Osteoblast (primary cell): ENCODE results near the gene IGFBP5. TPM values are rescaled to one million over a fixed set of nuclear protein-coding genes. Genes with fewer than 3 reads are reported as not detected.

Source experiments
- DNase-seq: peaks from one replicate; pipeline ENCODE4 v3.0.0; 2011; ENCODE audit warnings: low spot score, mixed read lengths; ENCODE audit not compliant: insufficient read length; ENCODE audit errors: missing footprints
- H2AFZ ChIP-seq: 2 replicates; pipeline ENCODE4 v1.6.0; 2011; ENCODE audit warnings: mild to moderate bottlenecking, low read length
- H3K27ac ChIP-seq: 2 replicates; pipeline ENCODE4 v1.5.1; 2011; ENCODE audit warnings: mild to moderate bottlenecking, low read depth, low read length, moderate library complexity
- H3K27me3 ChIP-seq: 2 replicates; pipeline ENCODE4 v1.6.0; 2012; ENCODE audit warnings: mild to moderate bottlenecking, control low read depth, inconsistent platforms, low read length, moderate library complexity; ENCODE audit not compliant: insufficient read depth
- H3K36me3 ChIP-seq: 2 replicates; pipeline ENCODE4 v1.5.1; 2011; ENCODE audit warnings: mild to moderate bottlenecking, low read length, control low read depth, moderate library complexity; ENCODE audit not compliant: insufficient read depth
- H3K4me1 ChIP-seq: 2 replicates; pipeline ENCODE4 v1.5.1; 2011; ENCODE audit warnings: mild to moderate bottlenecking, low read length, control low read depth, moderate library complexity; ENCODE audit not compliant: insufficient read depth
- H3K4me2 ChIP-seq: 2 replicates; pipeline ENCODE4 v1.6.0; 2011; ENCODE audit warnings: mild to moderate bottlenecking, low read length; ENCODE audit not compliant: insufficient read depth
- H3K4me3 ChIP-seq: fragments of 200-600 bp; sonication (generic); 3 replicates; pipeline ENCODE4 v1.5.1; 2012; ENCODE audit warnings: mild to moderate bottlenecking, low read length, inconsistent platforms; ENCODE audit not compliant: insufficient read depth
- H3K79me2 ChIP-seq: 2 replicates; pipeline ENCODE4 v1.6.0; 2012; ENCODE audit warnings: mild to moderate bottlenecking, low read length, control low read depth, inconsistent platforms; ENCODE audit not compliant: insufficient read depth
- H3K9me3 ChIP-seq: 2 replicates; pipeline ENCODE4 v1.5.1; 2011; ENCODE audit warnings: low read depth, low read length, control low read depth
- H4K20me1 ChIP-seq: 2 replicates; pipeline ENCODE4 v1.6.0; 2012; ENCODE audit warnings: mild to moderate bottlenecking, low read length, control low read depth; ENCODE audit not compliant: insufficient read depth
- CTCF ChIP-seq: IDR thresholded peaks from 2 replicates; pipeline ENCODE4 v1.5.1; 2011; ENCODE audit warnings: mild to moderate bottlenecking, low read depth, low read length, moderate library complexity; ENCODE audit errors: extremely low read depth
- total RNA-seq: library from RNA; depleted of rRNA; stranded (reverse); fragments of >200 nt; gene quantifications from 2 replicates; pipeline ENCODE4 v1.2.3, GENCODE V29; 2012

IGFBP5 gene
- 12.3 and 29.5 TPM in 2 replicates for total RNA-seq

- H3K36me3 ChIP-seq, result no peaks in the 10 kb centered on the region
- H2AFZ ChIP-seq, result peak within 1 kb of the TSS; percentile 78
- H3K79me2 ChIP-seq, result no peaks in the 10 kb centered on the region
- H3K27ac ChIP-seq, result no peak within 1 kb of the TSS
- peaks cover 48% of the 10 kb centered on the region for H3K4me1 ChIP-seq
- peaks cover 4% of the 10 kb centered on the region for H4K20me1 ChIP-seq
- peaks cover 72% of the 10 kb centered on the region for H3K27me3 ChIP-seq
- peak within 1 kb of the TSS; percentile 92 for H3K4me2 ChIP-seq
- H3K9me3 ChIP-seq, result no peaks in the 10 kb centered on the region
- DNase-seq, result peak; percentile 79
- TF ChIP-seq CTCF, result no peak
- H3K4me3 ChIP-seq, result peak within 1 kb of the TSS; percentile 69
Measured at GRCh38 chr2:216695401-216695821, at the start of gene IGFBP5. Gene IGFBP5, minus strand, starts transcription at chr2:216695549. Its CDS starts 774 bp downstream, at chr2:216694775.

DNA sequence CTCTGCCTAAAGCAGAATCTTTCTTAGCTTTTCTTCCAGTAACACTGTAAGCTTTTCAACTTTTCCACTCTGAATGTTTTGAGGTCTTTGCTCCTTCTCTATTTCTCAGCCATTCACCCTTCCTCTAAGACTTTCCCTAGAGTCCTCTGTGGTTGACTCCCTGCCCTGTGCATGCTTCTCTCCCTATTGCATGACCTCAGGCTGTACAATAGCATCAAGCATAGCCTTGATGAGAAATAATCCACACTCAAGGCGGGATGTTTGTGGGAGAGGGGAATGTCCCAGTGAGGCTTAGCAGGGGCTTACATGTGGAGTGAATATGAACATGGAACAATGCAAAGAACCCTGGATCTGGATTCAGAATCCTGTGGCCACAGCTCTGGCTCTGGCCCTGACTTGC lies 48.4 kb upstream of the IGFBP5 start:
- H3K27me3 ChIP-seq, result peaks cover 40% of the 10 kb centered on the region
- no peak overlapping the region for H3K27ac ChIP-seq
- peak; percentile 45 for DNase-seq
- H2AFZ ChIP-seq, result no peak overlapping the region
- H3K4me3 ChIP-seq, result no peak overlapping the region
- no peak overlapping the region for H3K4me2 ChIP-seq
- H4K20me1 ChIP-seq, result no peaks in the 10 kb centered on the region
- TF ChIP-seq CTCF, result no peak
- H3K36me3 ChIP-seq, result no peaks in the 10 kb centered on the region
- no peaks in the 10 kb centered on the region for H3K79me2 ChIP-seq
- no peaks in the 10 kb centered on the region for H3K4me1 ChIP-seq
- H3K9me3 ChIP-seq, result no peaks in the 10 kb centered on the region

DNA sequence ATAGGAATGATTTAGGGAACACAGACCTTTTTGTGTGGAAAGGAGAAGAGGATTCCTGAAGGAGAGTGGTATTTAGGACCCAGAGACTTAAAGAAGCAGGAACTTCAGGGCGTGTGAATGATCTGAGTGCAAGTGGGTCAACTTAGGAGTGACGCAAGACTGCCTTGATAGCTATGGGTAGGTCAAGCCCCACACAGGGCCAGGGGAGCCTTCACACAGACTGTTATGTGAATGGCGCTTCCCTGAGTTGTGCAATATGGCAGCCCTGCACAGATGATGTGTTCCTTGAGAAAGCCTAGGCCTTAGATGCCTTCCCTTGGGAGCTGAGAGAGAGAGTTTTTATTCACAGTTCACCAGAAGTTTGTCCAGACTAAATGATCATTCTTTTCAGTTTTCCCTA lies 47.1 kb upstream of the IGFBP5 start:
- Histone ChIP-seq H3K36me3 (no peaks in the 10 kb centered on the region), H3K27me3 (peaks cover 50% of the 10 kb centered on the region), H3K4me2 (no peak overlapping the region), H3K79me2 (no peaks in the 10 kb centered on the region), H2AFZ (no peak overlapping the region), H3K4me1 (no peaks in the 10 kb centered on the region), H3K27ac (no peak overlapping the region), H3K4me3 (no peak overlapping the region), H4K20me1 (no peaks in the 10 kb centered on the region), H3K9me3 (no peaks in the 10 kb centered on the region)
- TF ChIP-seq CTCF, result no peak
- DNase-seq, result no peak

- no peak overlapping the region for H3K4me2 ChIP-seq
- H3K79me2 ChIP-seq, result no peaks in the 10 kb centered on the region
- H3K36me3 ChIP-seq, result no peaks in the 10 kb centered on the region
- H4K20me1 ChIP-seq, result no peaks in the 10 kb centered on the region
- no peak for DNase-seq
- H3K9me3 ChIP-seq, result no peaks in the 10 kb centered on the region
- H3K27me3 ChIP-seq, result peaks cover 61% of the 10 kb centered on the region
- H3K4me1 ChIP-seq, result no peaks in the 10 kb centered on the region
- no peak for TF ChIP-seq CTCF
- H3K27ac ChIP-seq, result no peak overlapping the region
- no peak overlapping the region for H3K4me3 ChIP-seq
- H2AFZ ChIP-seq, result no peak overlapping the region
Measured at GRCh38 chr2:216741223-216741593, 45.9 kb upstream of the IGFBP5 start.
